ENCODE data around the gene TMX3. TPM values are rescaled to one million over a fixed set of nuclear protein-coding genes. Genes with fewer than 3 reads are reported as not detected.

Gene TMX3
- total RNA-seq, 2 experiments from 2014 or later: 40.8 to 49.8 TPM

GRCh38 chr18:68724021-68724420, 9.1 kb upstream of the TMX3 start:
- H3K27ac Mint-ChIP-seq: no peak overlapping the region
- H3K4me3 Mint-ChIP-seq: no peak overlapping the region
- H3K27me3 Mint-ChIP-seq: no peaks in the 10 kb centered on the region
- peaks cover 12% of the 10 kb centered on the region for H3K36me3 Mint-ChIP-seq
- DNase-seq: no peak
- peaks cover 26% of the 10 kb centered on the region for H3K4me1 Mint-ChIP-seq
- H3K9me3 Mint-ChIP-seq: peaks cover 4% of the 10 kb centered on the region

DNA sequence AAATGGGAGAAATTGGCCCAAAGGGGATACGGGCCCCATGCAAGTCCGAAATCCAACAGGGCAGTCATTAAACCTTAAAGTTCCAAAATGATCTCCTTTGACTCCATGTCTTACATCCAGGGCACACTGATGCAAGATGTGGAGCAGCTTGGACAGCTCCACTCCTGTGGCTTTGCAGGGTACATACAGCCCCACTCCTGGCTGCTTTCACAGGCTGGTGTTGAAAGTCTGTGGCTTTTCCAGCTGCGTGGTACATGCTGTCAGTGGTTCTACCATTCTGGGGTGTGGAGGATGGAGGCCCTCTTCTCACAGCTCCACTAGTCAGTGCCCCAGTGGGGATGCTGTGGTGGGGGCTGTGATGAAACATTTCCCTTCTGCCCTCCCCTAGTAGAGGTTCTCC, 8.6 kb upstream of the TMX3 start:
- Mint-ChIP-seq H3K9me3 (peaks cover 4% of the 10 kb centered on the region), H3K4me3 (peak overlapping the region; percentile 14), H3K27ac (no peak overlapping the region), H3K36me3 (peaks cover 12% of the 10 kb centered on the region), H3K4me1 (peaks cover 26% of the 10 kb centered on the region), H3K27me3 (no peaks in the 10 kb centered on the region)
- DNase-seq: no peak

- no peak for DNase-seq
- Mint-ChIP-seq H3K4me1 (peaks cover 26% of the 10 kb centered on the region), H3K4me3 (no peak overlapping the region), H3K27ac (no peak overlapping the region), H3K36me3 (peaks cover 12% of the 10 kb centered on the region), H3K27me3 (no peaks in the 10 kb centered on the region), H3K9me3 (peaks cover 4% of the 10 kb centered on the region)
These were observed 7.9 kb upstream of the TMX3 start for GRCh38 chr18:68722821-68723220.

DNA sequence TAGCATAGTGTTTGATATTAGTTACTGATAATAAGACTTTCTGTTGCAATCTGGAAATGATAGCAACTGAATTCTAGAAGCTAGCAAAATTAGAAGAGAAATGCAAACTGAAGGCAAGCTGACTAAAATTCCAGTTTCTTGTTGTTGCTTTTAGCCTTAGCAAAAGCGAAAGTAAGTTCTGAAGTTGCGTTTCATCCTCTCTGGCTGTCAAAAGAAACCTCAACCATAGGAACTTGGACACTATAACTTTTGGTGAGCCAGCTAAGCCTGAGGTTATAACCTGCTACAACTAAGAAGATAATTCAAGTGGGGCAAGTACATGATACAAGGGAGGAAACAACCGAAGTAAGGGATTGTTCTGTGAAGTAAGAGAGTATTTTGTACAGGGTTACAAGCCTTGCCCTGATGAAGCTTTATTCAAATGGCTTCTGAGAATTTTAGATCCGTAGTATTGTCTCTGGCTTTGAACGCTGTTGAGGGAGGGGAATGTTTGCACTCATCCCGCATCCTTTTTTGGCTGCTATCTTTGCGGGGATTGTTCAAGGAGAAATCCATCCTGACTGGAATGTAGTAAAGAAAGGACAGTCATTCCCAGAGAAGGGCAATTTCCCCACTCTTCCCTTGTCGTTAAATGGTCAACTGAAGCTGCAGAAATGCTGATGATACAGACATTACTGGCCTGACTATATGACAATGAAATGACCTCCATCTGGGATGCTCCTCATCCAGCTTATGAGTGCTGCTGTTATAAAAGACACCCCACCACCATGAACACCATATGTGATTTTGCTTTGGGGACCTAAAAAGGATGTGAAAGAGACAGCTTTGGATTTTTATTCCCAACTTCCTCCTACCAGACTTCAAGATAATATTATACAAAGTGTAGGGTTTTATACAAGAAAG, 7.0 kb upstream of the TMX3 start:
- no peak for DNase-seq
- H3K36me3 Mint-ChIP-seq: peaks cover 12% of the 10 kb centered on the region
- no peaks in the 10 kb centered on the region for H3K27me3 Mint-ChIP-seq

DNA sequence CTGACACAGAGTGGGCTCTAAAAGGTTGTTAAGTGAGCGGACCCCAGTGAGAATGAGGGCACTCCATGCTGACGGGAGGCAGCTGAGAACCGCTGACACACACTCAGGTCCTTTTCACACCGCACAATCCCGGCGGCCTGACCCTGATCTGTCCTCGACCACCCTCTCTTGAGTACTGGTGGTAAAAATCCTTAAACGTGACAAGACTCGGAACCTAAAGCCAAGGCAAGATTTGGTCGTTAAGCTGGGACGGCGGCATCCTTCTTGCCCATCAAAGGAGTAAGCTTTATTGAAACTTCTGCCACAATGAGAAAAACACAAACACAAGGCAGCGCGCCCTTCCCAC, 569 bp downstream of the TMX3 start:
- peak overlapping the region; percentile 96 for H3K27ac Mint-ChIP-seq
- peak overlapping the region; percentile 98 for H3K4me3 Mint-ChIP-seq
- no peak for DNase-seq
- H3K27me3 Mint-ChIP-seq: no peaks in the 10 kb centered on the region
- peaks cover 27% of the 10 kb centered on the region for H3K36me3 Mint-ChIP-seq
- no peaks in the 10 kb centered on the region for H3K9me3 Mint-ChIP-seq
- peaks cover 39% of the 10 kb centered on the region for H3K4me1 Mint-ChIP-seq

More for the DNA sequence above, 7.0 kb upstream of the TMX3 start:
- Mint-ChIP-seq H3K9me3 (peaks cover 4% of the 10 kb centered on the region), H3K27ac (peak overlapping the region; percentile 86), H3K4me1 (peaks cover 26% of the 10 kb centered on the region), H3K4me3 (peak overlapping the region; percentile 75)

GRCh38 chr18:68713796-68714195, 1.1 kb downstream of the TMX3 start:
- no peak for DNase-seq
- H3K36me3 Mint-ChIP-seq: peaks cover 28% of the 10 kb centered on the region
- H3K9me3 Mint-ChIP-seq: no peaks in the 10 kb centered on the region
- H3K27me3 Mint-ChIP-seq: no peaks in the 10 kb centered on the region
- H3K27ac Mint-ChIP-seq: peak overlapping the region; percentile 96
- peaks cover 41% of the 10 kb centered on the region for H3K4me1 Mint-ChIP-seq
- H3K4me3 Mint-ChIP-seq: peak overlapping the region; percentile 98

GRCh38 chr18:68713131-68713530, 1.8 kb downstream of the TMX3 start:
- H3K27me3 Mint-ChIP-seq: no peaks in the 10 kb centered on the region
- DNase-seq: no peak
- H3K9me3 Mint-ChIP-seq: no peaks in the 10 kb centered on the region
- H3K4me3 Mint-ChIP-seq: peak overlapping the region; percentile 69
- peak overlapping the region; percentile 77 for H3K27ac Mint-ChIP-seq
- peaks cover 30% of the 10 kb centered on the region for H3K36me3 Mint-ChIP-seq
- peaks cover 46% of the 10 kb centered on the region for H3K4me1 Mint-ChIP-seq

GRCh38 chr18:68707646-68708045, 7.3 kb downstream of the TMX3 start:
- Mint-ChIP-seq H3K36me3 (peaks cover 44% of the 10 kb centered on the region), H3K27ac (no peak overlapping the region), H3K27me3 (no peaks in the 10 kb centered on the region), H3K9me3 (no peaks in the 10 kb centered on the region), H3K4me1 (peaks cover 51% of the 10 kb centered on the region), H3K4me3 (no peak overlapping the region)
- no peak for DNase-seq

- Mint-ChIP-seq H3K36me3 (peaks cover 42% of the 10 kb centered on the region), H3K4me1 (peaks cover 42% of the 10 kb centered on the region), H3K27ac (no peak overlapping the region), H3K27me3 (no peaks in the 10 kb centered on the region), H3K9me3 (no peaks in the 10 kb centered on the region), H3K4me3 (no peak overlapping the region)
- no peak for DNase-seq
These were observed 9.8 kb downstream of the TMX3 start for GRCh38 chr18:68705119-68705518.

DNA sequence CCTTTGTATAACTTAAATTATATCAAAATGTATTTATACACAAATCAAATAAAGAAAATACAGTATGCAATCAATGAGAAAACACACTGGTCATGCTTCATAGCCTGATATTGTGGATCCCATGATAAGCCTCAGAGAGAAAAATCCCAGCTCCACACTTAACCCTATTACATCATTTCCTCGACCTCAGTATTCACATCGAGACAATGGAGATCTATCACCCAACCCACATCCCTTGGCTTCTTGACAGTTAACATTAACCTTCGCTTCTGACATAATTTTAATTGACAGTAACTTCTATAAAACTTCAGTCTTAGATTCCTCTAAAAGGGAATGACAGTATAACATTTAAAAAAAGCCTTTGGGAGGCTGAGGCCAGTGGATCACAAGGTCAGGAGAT, 11.6 kb downstream of the TMX3 start:
- peaks cover 33% of the 10 kb centered on the region for H3K4me1 Mint-ChIP-seq
- H3K9me3 Mint-ChIP-seq: no peaks in the 10 kb centered on the region
- DNase-seq: no peak
- H3K27ac Mint-ChIP-seq: peak overlapping the region; percentile 56
- peaks cover 38% of the 10 kb centered on the region for H3K36me3 Mint-ChIP-seq
- no peaks in the 10 kb centered on the region for H3K27me3 Mint-ChIP-seq
- no peak overlapping the region for H3K4me3 Mint-ChIP-seq

DNA sequence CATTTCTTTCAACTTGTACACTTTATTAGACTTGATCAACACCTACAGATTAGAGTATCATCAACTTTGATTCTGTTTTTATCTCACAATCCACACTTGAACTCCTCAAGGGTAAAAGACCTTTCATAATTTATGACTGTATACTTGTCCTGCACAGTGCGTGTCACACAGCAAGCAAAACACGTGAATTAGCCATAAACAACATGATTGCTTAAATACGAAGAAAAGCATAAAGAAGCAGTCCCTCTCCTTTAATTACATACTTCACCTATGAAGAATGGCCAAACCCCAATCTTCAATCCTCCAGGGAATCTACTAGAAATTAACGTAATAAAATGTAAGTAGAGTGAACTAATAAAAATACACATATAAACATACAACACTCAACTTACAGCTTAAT, 13.6 kb downstream of the TMX3 start:
- H3K36me3 Mint-ChIP-seq: peaks cover 34% of the 10 kb centered on the region

GRCh38 chr18:68699043-68699442, 15.9 kb downstream of the TMX3 start:
- H3K36me3 Mint-ChIP-seq: peaks cover 33% of the 10 kb centered on the region
- no peak overlapping the region for H3K4me3 Mint-ChIP-seq
- no peak for DNase-seq
- H3K27me3 Mint-ChIP-seq: no peaks in the 10 kb centered on the region
- peaks cover 15% of the 10 kb centered on the region for H3K4me1 Mint-ChIP-seq
- H3K27ac Mint-ChIP-seq: no peak overlapping the region
- no peaks in the 10 kb centered on the region for H3K9me3 Mint-ChIP-seq

More for the DNA sequence above, 13.6 kb downstream of the TMX3 start:
- H3K27ac Mint-ChIP-seq: no peak overlapping the region
- H3K9me3 Mint-ChIP-seq: no peaks in the 10 kb centered on the region
- H3K27me3 Mint-ChIP-seq: no peaks in the 10 kb centered on the region
- no peak for DNase-seq
- no peak overlapping the region for H3K4me3 Mint-ChIP-seq
- H3K4me1 Mint-ChIP-seq: peaks cover 24% of the 10 kb centered on the region

DNA sequence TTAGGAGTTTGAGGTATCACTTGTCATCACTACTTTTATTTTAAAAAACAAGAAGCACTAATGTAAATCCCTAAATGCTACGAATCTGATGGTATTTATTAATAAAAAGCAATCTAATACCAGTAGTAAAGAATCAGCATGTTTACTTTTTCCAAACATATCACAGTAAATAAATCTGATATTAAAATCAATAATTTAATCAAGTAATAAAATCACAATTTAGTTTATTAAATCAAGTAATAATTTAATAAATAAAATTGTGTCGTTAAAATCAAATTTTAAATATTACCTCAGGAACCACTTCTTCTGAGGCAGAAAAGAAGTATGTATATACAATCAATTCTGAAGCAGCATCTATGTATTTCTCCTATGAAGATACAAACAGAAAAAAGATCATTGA, 18.0 kb downstream of the TMX3 start:
- DNase-seq: no peak
- Mint-ChIP-seq H3K36me3 (peaks cover 23% of the 10 kb centered on the region), H3K4me1 (peaks cover 2% of the 10 kb centered on the region), H3K27me3 (no peaks in the 10 kb centered on the region), H3K4me3 (no peak overlapping the region), H3K27ac (no peak overlapping the region), H3K9me3 (no peaks in the 10 kb centered on the region)

GRCh38 chr18:68694316-68694715, 20.6 kb downstream of the TMX3 start:
- H3K27me3 Mint-ChIP-seq: no peaks in the 10 kb centered on the region
- no peaks in the 10 kb centered on the region for H3K9me3 Mint-ChIP-seq
- no peak for DNase-seq
- no peaks in the 10 kb centered on the region for H3K4me1 Mint-ChIP-seq
- H3K4me3 Mint-ChIP-seq: no peak overlapping the region
- peaks cover 17% of the 10 kb centered on the region for H3K36me3 Mint-ChIP-seq
- no peak overlapping the region for H3K27ac Mint-ChIP-seq

- no peak overlapping the region for H3K27ac Mint-ChIP-seq
- H3K27me3 Mint-ChIP-seq: no peaks in the 10 kb centered on the region
- H3K4me3 Mint-ChIP-seq: no peak overlapping the region
- H3K4me1 Mint-ChIP-seq: no peaks in the 10 kb centered on the region
- H3K9me3 Mint-ChIP-seq: no peaks in the 10 kb centered on the region
- DNase-seq: no peak
- peaks cover 17% of the 10 kb centered on the region for H3K36me3 Mint-ChIP-seq
These were observed 21.7 kb downstream of the TMX3 start for GRCh38 chr18:68693091-68693815.

All from activated naive CD8-positive, alpha-beta T cell treated with anti-CD3 and anti-CD28 coated beads for 36 hours (primary cell).